ENCODE data around the gene TUNAR. TPM values are rescaled to one million over a fixed set of nuclear protein-coding genes. Genes with fewer than 3 reads are reported as not detected.

Gene TUNAR
- total RNA-seq, 4 donors from 2014 or later = not detected

DNA sequence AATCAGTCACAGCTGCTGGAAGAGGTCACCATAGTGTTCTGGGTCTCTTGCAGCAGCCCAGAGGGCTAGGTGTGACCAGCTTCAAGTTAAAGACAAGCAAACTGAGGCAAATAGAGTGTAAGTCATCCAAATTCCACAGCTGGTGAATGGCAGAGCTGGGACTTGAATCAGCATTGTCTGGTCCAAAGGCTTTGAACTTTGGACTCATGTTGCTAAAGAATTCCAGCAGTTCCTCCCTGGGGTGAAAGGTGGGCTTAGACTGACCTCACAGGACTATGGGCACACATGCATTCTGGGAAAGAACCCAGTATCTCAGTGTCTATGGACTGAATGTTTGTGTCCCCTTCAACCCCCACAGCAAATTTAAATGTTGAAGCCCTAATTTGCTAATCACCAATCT, 54.8 kb downstream of the TUNAR start:
- ATAC-seq (ENCODE audit: low FRiP score) (no peak), DNase-seq (ENCODE audit: low spot score) (no peak)
- TF ChIP-seq, protein P1, sequence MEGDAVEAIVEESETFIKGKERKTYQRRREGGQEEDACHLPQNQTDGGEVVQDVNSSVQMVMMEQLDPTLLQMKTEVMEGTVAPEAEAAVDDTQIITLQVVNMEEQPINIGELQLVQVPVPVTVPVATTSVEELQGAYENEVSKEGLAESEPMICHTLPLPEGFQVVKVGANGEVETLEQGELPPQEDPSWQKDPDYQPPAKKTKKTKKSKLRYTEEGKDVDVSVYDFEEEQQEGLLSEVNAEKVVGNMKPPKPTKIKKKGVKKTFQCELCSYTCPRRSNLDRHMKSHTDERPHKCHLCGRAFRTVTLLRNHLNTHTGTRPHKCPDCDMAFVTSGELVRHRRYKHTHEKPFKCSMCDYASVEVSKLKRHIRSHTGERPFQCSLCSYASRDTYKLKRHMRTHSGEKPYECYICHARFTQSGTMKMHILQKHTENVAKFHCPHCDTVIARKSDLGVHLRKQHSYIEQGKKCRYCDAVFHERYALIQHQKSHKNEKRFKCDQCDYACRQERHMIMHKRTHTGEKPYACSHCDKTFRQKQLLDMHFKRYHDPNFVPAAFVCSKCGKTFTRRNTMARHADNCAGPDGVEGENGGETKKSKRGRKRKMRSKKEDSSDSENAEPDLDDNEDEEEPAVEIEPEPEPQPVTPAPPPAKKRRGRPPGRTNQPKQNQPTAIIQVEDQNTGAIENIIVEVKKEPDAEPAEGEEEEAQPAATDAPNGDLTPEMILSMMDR (IDR thresholded peaks at IDR 0.05) = no peak

DNA sequence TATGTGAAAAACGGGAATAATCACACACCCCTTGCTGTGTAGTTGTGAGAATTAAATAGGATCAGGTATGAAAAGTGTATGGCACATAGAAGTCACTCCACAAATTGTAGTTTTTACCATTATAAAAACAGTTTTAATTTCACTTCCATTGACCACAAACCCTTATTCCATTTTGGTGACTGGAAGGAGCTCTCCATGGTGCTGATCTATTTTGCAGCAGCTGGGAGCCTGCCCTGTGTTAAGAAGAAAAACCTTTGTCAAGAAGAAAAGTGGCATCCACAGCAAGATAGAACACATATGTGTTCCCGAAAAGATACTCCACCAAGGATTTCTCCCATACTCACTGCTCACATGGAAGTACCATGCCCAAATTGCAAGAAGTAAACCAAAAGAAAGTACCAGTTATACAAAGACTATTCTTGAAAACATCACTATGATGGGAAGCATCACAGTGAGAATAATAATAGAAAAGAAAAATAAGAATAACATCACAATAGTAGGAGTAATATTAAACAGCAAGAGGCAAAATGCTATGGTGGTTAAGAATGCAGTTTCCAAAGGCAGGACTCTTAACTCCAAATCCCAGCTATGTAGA, 58.7 kb downstream of the TUNAR start:
- TF ChIP-seq, protein P1 (IDR thresholded peaks at IDR 0.05) = no peak
- no peak for DNase-seq (ENCODE audit: low spot score)
- ATAC-seq (ENCODE audit: low FRiP score) = no peak

DNA sequence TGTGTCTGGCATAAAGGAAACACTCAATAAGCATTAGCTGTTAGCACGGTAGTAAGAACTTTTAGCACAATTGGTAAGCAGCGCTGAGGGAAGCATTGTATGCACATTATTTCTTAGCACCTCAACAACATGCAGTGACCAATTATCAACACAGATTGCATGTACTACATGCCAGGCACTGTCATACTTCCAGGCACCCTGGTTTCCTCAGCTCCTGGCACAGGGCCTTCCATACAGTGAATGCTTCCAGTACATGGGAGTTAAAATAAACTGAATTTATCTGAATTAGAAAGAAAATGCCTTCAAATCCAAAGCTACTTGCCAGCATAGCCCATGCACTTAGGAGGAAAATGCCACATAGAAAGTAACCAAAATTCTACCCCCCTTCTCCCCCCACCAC, 59.4 kb downstream of the TUNAR start:
- DNase-seq (ENCODE audit: low spot score) = no peak
- TF ChIP-seq, protein P1 (IDR thresholded peaks at IDR 0.05) = no peak
- ATAC-seq (ENCODE audit: low FRiP score) = no peak

DNA sequence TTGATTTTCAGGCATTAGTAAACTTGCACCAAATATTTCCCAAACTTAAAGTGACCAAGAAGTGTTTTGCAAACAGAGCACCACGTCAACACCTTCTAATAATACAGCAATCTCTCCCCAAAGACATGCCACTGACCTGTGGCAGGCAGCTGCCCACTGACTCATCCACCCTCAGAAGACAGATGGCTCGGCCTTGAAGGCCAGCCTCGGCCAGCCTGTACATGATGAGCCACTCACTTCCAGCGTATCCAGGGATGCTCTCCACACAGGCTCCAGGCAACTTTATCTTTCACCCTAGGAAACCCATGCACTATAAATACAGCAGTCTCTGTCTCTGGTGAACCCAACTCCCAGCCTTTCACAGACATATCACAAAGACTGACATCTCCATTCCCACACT, 62.7 kb downstream of the TUNAR start:
- DNase-seq (ENCODE audit: low spot score) = no peak
- ATAC-seq (ENCODE audit: low FRiP score) = no peak

DNA sequence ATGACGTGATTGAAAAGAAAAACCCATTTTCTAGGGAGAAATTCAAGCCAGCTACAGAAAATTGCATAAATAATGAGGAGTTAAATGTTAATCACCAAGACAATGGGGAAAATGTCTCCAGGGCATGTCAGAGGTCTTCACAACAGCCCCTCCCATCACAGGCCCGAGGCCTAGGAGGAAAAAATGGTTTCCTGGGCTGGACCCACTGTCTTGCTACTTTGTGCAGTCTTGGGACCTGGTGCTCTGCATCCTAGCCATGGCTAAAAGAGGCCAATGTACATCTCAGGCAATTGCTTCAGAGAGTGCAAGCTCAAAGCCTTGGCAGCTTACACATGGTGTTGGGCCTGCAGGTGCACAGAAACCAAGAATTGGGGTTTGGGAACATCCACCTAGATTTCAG, 65.3 kb downstream of the TUNAR start:
- no peak for ATAC-seq (ENCODE audit: low FRiP score)
- TF ChIP-seq, protein P1 (IDR thresholded peaks at IDR 0.05) = no peak
- no peak for DNase-seq (ENCODE audit: low spot score)

More for the DNA sequence above, 62.7 kb downstream of the TUNAR start:
- TF ChIP-seq, protein P1 (IDR thresholded peaks at IDR 0.05) = no peak

DNA sequence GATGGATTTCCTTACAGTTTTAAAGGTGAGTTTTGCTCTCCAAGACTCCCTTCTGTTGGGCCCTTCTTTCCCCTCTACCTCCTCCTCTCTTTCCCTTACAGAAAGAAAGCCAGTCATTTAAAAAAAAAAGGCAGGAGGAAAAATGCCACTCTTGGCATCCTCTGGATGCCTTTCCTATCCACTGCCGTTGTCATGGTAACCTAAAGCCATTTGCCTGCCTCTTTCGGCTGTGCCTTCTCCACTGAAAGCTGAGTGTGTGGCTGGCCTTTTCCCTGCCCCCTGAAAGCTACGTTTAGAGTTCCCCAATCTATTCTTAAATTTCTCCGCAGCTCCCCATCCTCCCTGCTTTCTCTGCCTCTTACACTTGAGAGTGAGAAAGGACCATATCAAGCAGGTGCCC, 67.1 kb downstream of the TUNAR start:
- no peak for ATAC-seq (ENCODE audit: low FRiP score)
- no peak for DNase-seq (ENCODE audit: low spot score)
- TF ChIP-seq, protein P1 (IDR thresholded peaks at IDR 0.05) = no peak

DNA sequence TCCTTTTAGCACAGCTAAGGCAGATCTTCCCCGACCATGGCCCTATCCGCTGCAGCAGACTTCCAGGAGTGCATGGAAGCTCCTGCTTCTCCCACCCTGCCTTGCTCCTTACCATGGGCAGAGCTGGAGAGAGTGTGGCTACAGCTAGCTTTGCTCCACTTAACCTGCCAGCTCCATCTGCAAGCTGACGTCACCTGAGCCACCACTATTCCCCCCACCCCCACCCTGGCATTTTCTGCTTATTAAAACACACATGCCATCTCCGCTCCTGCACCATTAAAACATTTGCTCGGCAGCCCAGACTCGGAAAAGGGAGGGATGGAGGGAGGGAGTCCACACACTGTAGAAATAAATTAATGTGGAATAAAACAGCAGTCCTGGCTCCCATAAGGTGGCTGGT, 67.8 kb downstream of the TUNAR start:
- no peak for DNase-seq (ENCODE audit: low spot score)
- TF ChIP-seq, protein P1 (IDR thresholded peaks at IDR 0.05) = no peak
- ATAC-seq (ENCODE audit: low FRiP score) = no peak
